Osteoblast (primary cell): ENCODE results near the gene PLA2G2C. TPM values are rescaled to one million over a fixed set of nuclear protein-coding genes. Genes with fewer than 3 reads are reported as not detected.

Source experiments
- DNase-seq: peaks from one replicate; pipeline ENCODE4 v3.0.0; 2011; ENCODE audit warnings: low spot score, mixed read lengths; ENCODE audit not compliant: insufficient read length; ENCODE audit errors: missing footprints
- H2AFZ ChIP-seq: 2 replicates; pipeline ENCODE4 v1.6.0; 2011; ENCODE audit warnings: mild to moderate bottlenecking, low read length
- H3K27ac ChIP-seq: 2 replicates; pipeline ENCODE4 v1.5.1; 2011; ENCODE audit warnings: mild to moderate bottlenecking, low read depth, low read length, moderate library complexity
- H3K27me3 ChIP-seq: 2 replicates; pipeline ENCODE4 v1.6.0; 2012; ENCODE audit warnings: mild to moderate bottlenecking, control low read depth, inconsistent platforms, low read length, moderate library complexity; ENCODE audit not compliant: insufficient read depth
- H3K36me3 ChIP-seq: 2 replicates; pipeline ENCODE4 v1.5.1; 2011; ENCODE audit warnings: mild to moderate bottlenecking, low read length, control low read depth, moderate library complexity; ENCODE audit not compliant: insufficient read depth
- H3K4me1 ChIP-seq: 2 replicates; pipeline ENCODE4 v1.5.1; 2011; ENCODE audit warnings: mild to moderate bottlenecking, low read length, control low read depth, moderate library complexity; ENCODE audit not compliant: insufficient read depth
- H3K4me2 ChIP-seq: 2 replicates; pipeline ENCODE4 v1.6.0; 2011; ENCODE audit warnings: mild to moderate bottlenecking, low read length; ENCODE audit not compliant: insufficient read depth
- H3K4me3 ChIP-seq: fragments of 200-600 bp; sonication (generic); 3 replicates; pipeline ENCODE4 v1.5.1; 2012; ENCODE audit warnings: mild to moderate bottlenecking, low read length, inconsistent platforms; ENCODE audit not compliant: insufficient read depth
- H3K79me2 ChIP-seq: 2 replicates; pipeline ENCODE4 v1.6.0; 2012; ENCODE audit warnings: mild to moderate bottlenecking, low read length, control low read depth, inconsistent platforms; ENCODE audit not compliant: insufficient read depth
- H3K9me3 ChIP-seq: 2 replicates; pipeline ENCODE4 v1.5.1; 2011; ENCODE audit warnings: low read depth, low read length, control low read depth
- H4K20me1 ChIP-seq: 2 replicates; pipeline ENCODE4 v1.6.0; 2012; ENCODE audit warnings: mild to moderate bottlenecking, low read length, control low read depth; ENCODE audit not compliant: insufficient read depth
- CTCF ChIP-seq: IDR thresholded peaks from 2 replicates; pipeline ENCODE4 v1.5.1; 2011; ENCODE audit warnings: mild to moderate bottlenecking, low read depth, low read length, moderate library complexity; ENCODE audit errors: extremely low read depth
- total RNA-seq: library from RNA; depleted of rRNA; stranded (reverse); fragments of >200 nt; gene quantifications from 2 replicates; pipeline ENCODE4 v1.2.3, GENCODE V29; 2012

PLA2G2C gene
- total RNA-seq, 1 donor: not detected

GRCh38 chr1:20216574-20216973 lies 30.3 kb upstream of the PLA2G2C start:
- no peaks in the 10 kb centered on the region for H3K79me2 ChIP-seq
- no peak overlapping the region for H3K27ac ChIP-seq
- no peak overlapping the region for H3K4me2 ChIP-seq
- no peaks in the 10 kb centered on the region for H4K20me1 ChIP-seq
- H3K9me3 ChIP-seq: no peaks in the 10 kb centered on the region
- H3K27me3 ChIP-seq: peaks cover 62% of the 10 kb centered on the region
- no peak overlapping the region for H2AFZ ChIP-seq
- no peak overlapping the region for H3K4me3 ChIP-seq
- peak; percentile 31 for TF ChIP-seq CTCF
- H3K4me1 ChIP-seq: no peaks in the 10 kb centered on the region
- H3K36me3 ChIP-seq: no peaks in the 10 kb centered on the region
- no peak for DNase-seq

GRCh38 chr1:20215716-20216115 lies 29.4 kb upstream of the PLA2G2C start:
- no peak overlapping the region for H3K4me3 ChIP-seq
- no peak for TF ChIP-seq CTCF
- H3K27me3 ChIP-seq: peaks cover 62% of the 10 kb centered on the region
- H3K79me2 ChIP-seq: no peaks in the 10 kb centered on the region
- no peak overlapping the region for H2AFZ ChIP-seq
- no peak overlapping the region for H3K27ac ChIP-seq
- no peaks in the 10 kb centered on the region for H3K4me1 ChIP-seq
- H3K36me3 ChIP-seq: no peaks in the 10 kb centered on the region
- no peaks in the 10 kb centered on the region for H4K20me1 ChIP-seq
- no peak overlapping the region for H3K4me2 ChIP-seq
- no peaks in the 10 kb centered on the region for H3K9me3 ChIP-seq
- DNase-seq: no peak

GRCh38 chr1:20212685-20213331 lies 26.5 kb upstream of the PLA2G2C start:
- H2AFZ ChIP-seq: peak overlapping the region; percentile 36
- DNase-seq: peak; percentile 87
- no peaks in the 10 kb centered on the region for H3K79me2 ChIP-seq
- H3K9me3 ChIP-seq: no peaks in the 10 kb centered on the region
- peak overlapping the region; percentile 47 for H3K4me2 ChIP-seq
- peak; percentile 85 for TF ChIP-seq CTCF
- no peak overlapping the region for H3K4me3 ChIP-seq
- H4K20me1 ChIP-seq: no peaks in the 10 kb centered on the region
- no peaks in the 10 kb centered on the region for H3K36me3 ChIP-seq
- H3K27ac ChIP-seq: no peak overlapping the region
- no peaks in the 10 kb centered on the region for H3K4me1 ChIP-seq
- peaks cover 57% of the 10 kb centered on the region for H3K27me3 ChIP-seq

GRCh38 chr1:20212085-20212684 lies 25.9 kb upstream of the PLA2G2C start:
- Histone ChIP-seq H3K4me1 (no peaks in the 10 kb centered on the region), H3K4me3 (no peak overlapping the region), H3K27me3 (peaks cover 53% of the 10 kb centered on the region), H3K9me3 (no peaks in the 10 kb centered on the region), H3K36me3 (no peaks in the 10 kb centered on the region), H3K4me2 (no peak overlapping the region), H2AFZ (no peak overlapping the region), H4K20me1 (no peaks in the 10 kb centered on the region), H3K79me2 (no peaks in the 10 kb centered on the region), H3K27ac (no peak overlapping the region)
- DNase-seq: no peak
- TF ChIP-seq CTCF: no peak
